Brain pericyte (primary cell): ENCODE data around the gene CDX2.

Source experiments
- DNase-seq: peaks from one replicate; pipeline ENCODE4 v3.0.0-alpha.2; 2012; ENCODE audit warnings: low read depth, low spot score

CDX2 gene

DNA sequence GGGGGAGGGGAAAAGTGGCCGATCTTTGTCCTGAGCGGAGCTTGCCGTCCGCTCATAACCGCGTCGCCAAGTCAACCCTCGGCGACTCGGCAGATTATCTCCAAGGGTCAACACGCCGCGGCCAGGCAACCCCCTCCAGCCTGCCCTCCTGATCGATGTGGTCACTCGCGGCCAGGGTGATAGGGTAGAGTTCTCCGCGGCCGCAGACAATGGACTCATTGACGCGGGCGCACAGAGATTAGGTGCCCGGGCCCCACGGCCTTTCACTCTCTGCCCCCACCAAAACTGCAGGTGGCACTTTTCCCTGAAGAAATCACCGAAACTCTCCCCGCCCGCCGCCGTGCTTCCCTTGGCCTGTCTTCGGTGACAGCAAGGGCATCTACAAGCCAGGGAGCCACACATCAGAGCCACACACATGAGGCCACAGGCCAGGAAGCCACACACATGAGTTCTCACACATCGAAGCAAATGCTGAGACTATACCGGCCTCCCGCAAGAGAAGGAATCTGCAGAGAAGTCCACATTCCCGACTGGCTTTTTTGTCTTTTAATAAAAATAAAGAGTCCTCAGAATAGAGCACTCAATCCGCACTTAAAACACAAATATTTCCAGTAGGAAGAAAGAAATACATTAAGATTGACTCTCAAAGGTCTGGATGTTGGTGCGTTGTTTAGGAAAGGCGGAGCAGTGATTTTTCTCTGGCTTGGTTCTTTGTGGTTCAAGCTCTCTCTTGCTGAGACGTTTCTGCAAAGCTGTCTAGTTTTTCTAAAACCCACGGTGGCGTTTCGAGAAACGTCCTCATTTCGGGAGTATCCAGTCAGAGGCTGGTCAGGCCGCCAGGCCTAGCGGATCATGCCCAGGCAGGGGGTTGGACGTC lies 50.8 kb downstream of the CDX2 start:
- DNase-seq, result no peak

DNA sequence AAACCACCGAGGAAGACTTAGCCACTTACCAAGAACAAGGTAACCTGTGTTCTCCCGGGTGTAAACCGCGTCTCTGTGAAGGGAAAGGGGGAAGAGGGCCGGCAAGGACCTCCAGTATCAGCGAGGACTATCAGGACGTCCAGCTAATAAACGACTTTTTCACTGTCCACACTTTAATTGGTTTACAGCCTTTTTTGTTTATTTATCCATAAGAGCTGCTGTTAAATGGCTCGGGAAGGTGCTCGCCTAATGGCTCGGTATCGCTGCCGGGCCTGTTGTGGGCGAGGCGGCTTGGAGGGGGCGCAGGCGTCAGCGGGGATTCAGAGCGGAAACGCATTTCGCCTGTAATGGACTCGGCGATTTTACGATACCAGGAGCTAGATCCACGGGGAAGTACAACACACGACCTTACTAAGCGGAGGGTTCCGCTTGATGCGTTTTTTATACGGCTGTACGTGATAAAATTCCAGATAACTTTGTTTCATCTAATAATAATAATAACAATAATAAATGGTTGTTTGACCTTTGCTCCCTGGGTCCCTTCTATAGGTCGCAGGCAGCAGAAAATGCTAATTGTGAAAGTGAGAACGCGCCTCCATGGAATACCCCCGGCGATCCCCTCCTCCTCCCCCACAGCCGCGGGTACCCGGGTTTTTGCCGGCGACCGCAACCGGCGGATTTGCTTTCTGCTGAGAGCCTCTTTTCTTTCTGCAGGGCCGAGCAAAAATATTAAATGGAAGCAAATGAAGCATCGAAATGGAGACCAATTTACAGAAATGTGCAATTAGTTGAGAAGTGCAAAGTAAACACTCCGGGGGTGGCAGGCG lies 51.8 kb downstream of the CDX2 start:
- DNase-seq, result no peak

DNA sequence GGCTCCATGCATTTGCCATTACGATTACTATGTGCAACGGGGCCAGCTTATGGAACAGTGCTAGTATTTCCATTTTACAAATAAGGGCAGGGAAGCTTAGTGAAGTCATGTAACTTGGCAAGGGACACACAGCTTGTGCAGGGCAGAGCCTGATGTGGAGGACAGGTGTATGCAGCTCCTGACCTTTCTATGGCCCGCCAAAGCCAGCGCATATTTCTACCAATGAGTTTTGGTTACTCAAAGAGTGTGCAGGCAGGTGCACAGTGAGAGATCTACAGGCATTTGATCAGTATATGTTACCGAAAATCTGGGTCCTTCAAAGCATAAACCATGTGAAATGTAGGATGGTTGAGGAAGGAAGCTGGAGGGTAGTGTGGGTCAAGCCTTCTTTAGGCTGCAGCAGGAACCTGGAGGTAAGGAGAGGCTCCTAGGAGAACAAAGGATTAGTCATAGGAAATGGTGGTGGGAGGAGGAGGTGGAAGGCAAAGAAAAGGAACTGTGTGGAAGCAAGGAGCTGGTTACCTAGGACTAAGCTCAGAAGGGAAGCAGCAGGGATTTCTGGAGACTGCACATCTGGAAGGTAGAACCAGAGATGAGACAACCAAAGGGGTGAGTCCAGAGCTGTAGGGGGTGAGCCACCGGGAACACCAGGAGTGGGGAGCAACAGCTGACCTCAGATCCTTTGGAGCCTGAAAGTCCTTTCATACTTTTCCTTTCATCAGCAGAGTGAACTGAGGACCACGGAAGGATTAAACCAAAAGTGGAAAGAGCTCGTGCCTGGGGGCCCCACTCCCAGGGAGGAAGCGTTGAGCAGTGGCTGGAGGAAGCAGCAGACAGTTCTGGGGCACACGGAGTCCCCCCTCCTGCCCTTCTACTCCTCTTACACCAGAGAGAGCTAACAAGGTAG lies 53.6 kb downstream of the CDX2 start:
- DNase-seq, result no peak

DNA sequence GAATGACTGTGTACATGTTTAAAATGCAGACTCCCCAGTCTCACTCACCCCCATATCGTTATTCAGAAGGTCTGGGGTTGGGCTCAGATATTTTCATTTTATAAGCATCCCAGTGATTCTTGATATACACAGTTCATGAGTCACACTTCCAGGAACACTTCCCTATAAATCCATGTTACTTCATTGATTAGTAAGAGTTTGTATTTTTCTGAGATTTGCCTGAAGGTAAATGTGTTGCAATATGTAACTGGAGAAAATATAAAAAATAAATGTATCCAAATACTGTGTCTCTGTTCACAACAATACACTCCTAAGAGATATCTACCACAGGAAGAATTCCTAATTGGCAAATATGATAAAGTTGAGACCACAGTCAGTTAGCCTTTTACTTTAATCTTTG lies 56.0 kb downstream of the CDX2 start:
- no peak for DNase-seq

DNA sequence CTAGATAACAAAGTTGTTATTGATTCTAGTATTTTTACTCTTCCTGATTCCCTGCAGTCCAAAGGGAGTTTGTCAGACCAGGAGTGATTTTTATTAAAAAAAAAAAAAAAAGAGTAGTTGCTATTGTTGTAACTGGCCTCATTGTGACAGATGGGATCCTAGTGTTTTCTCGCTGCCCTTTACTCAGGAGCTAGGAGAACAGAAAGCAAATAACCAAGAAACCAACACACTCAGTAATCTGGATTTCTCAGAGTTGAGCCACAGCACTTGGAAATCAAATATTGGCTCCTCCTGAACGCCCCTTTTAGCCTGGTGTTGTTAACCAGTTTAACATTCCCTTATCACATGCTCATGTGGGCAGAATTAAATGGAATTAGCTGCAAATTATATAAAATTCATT lies 57.6 kb downstream of the CDX2 start:
- DNase-seq, result no peak
